GM12878 (cell line): ENCODE data around the gene SFT2D1. TPM values are rescaled to one million over a fixed set of nuclear protein-coding genes. Genes with fewer than 3 reads are reported as not detected.

Source experiments
- ATAC-seq: fragments of 200-7000 bp; cut with Tn5 transposase; 3 replicates; pipeline ENCODE4 v1.9.1; 2020; ENCODE audit warnings: mild to moderate bottlenecking, moderate library complexity
- BruUV-seq: library from RNA; stranded (reverse); fragments of 400-500 nt; replicated peaks from 2 replicates; lab custom pipeline; 2021; lab: Mats Ljungman, UMichigan
- CTCF ChIA-PET: fragments of 300-600 bp; sonication (Branson Sonifier 250); formaldehyde crosslinking; extraction: SDS; loops from one replicate; lab custom pipeline; 2021; ENCODE audit warnings: inconsistent platforms; lab: Yijun Ruan, JAX
- POLR2A ChIA-PET: fragments of 350-600 bp; formaldehyde crosslinking; extraction: SDS; loops from one replicate; lab custom pipeline; 2021; ENCODE audit warnings: inconsistent platforms; lab: Charles Lee
- RAD21 ChIA-PET: fragments of 300-600 bp; sonication (Branson Sonifier 250); formaldehyde crosslinking; loops from one replicate; lab custom pipeline; 2023; ENCODE audit warnings: antibody characterized with exemption; ENCODE audit not compliant: unreplicated experiment; lab: Charles Lee
- SMC1A ChIA-PET: fragments of 300-600 bp; sonication (Branson Sonifier 250); formaldehyde crosslinking; loops from one replicate; lab custom pipeline; 2023; ENCODE audit not compliant: unreplicated experiment, uncharacterized antibody; lab: Charles Lee
- DNase-seq: peaks from one replicate; pipeline ENCODE4 v3.0.0-alpha.2; 2011; ENCODE audit warnings: low read depth, low spot score
- FAIRE-seq: peaks from 3 replicates; lab custom pipeline; 2011; peaks lifted over from hg19 to GRCh38; lab: Jason Lieb, UNC
- H2AFZ ChIP-seq: 2 replicates; pipeline ENCODE4 v1.6.0; 2011; ENCODE audit warnings: low read depth, low read length, control low read depth; ENCODE audit not compliant: control insufficient read depth
- H3K27ac ChIP-seq: 2 replicates; pipeline ENCODE4 v1.5.1; 2011; ENCODE audit warnings: control low read depth; ENCODE audit not compliant: control insufficient read depth, insufficient read depth
- H3K27me3 ChIP-seq, 2 experiments: replicated peaks in 1 of 2; 2 replicates each; pipeline versions ENCODE4 v1.6.0 to v1.6.1; 2011; ENCODE audit warnings: low read length in 1 of 2; ENCODE audit not compliant: control insufficient read depth in 2 of 2, insufficient read depth in 2 of 2
- H3K36me3 ChIP-seq, 2 experiments: 2 replicates each; pipeline ENCODE4 v1.5.1; 2011; ENCODE audit warnings: low read length in 1 of 2; ENCODE audit not compliant: control insufficient read depth in 2 of 2, insufficient read depth in 2 of 2
- H3K4me1 ChIP-seq: 2 replicates; pipeline ENCODE4 v1.6.1; 2011; ENCODE audit warnings: mild to moderate bottlenecking, low read length, moderate library complexity, mixed read lengths; ENCODE audit not compliant: control insufficient read depth, insufficient read depth
- H3K4me2 ChIP-seq: 2 replicates; pipeline ENCODE4 v1.6.0; 2011; ENCODE audit warnings: control low read depth; ENCODE audit not compliant: control insufficient read depth, insufficient read depth
- H3K4me3 ChIP-seq: fragments of 200-600 bp; sonication (generic); 2 replicates; pipeline ENCODE4 v1.5.1; 2016
- H3K79me2 ChIP-seq: 2 replicates; pipeline ENCODE4 v1.6.0; 2011; ENCODE audit warnings: low read length; ENCODE audit not compliant: control insufficient read depth, insufficient read depth
- H3K9ac ChIP-seq: 2 replicates; pipeline ENCODE4 v1.8.0; 2011; ENCODE audit warnings: low read length, control low read depth, mixed read lengths; ENCODE audit not compliant: control insufficient read depth, insufficient read depth
- H3K9me3 ChIP-seq: replicated peaks from 3 replicates; pipeline ENCODE4 v1.5.1; 2011; ENCODE audit warnings: mild to moderate bottlenecking, low read length; ENCODE audit not compliant: control insufficient read depth, insufficient read depth
- H4K20me1 ChIP-seq: 2 replicates; pipeline ENCODE4 v1.6.0; 2011; ENCODE audit not compliant: control insufficient read depth, insufficient read depth
- ASH2L ChIP-seq: fragments of 300-600, 200-600 bp; sonication (generic); IDR thresholded peaks from 2 replicates; pipeline ENCODE4 v1.6.1; 2017; ENCODE audit warnings: low read depth, mild to moderate bottlenecking, borderline replicate concordance
- BCL11A ChIP-seq: IDR thresholded peaks from 2 replicates; pipeline ENCODE4 v1.6.1; 2011; ENCODE audit warnings: low read depth, low read length
- CBX5 ChIP-seq: sonication (generic); IDR thresholded peaks from 2 replicates; pipeline ENCODE4 v1.6.1; 2016; ENCODE audit warnings: low read depth, moderate library complexity, mild to moderate bottlenecking, inconsistent platforms
- CTCF ChIP-seq, 3 experiments: IDR thresholded peaks in 2 of 3; conservative IDR thresholded peaks in 1 of 3; 2 replicates each; pipeline ENCODE4 v1.5.1; 2011; ENCODE audit warnings: low read depth in 3 of 3, low read length in 3 of 3, mild to moderate bottlenecking in 3 of 3, control low read depth in 2 of 3, moderate library complexity in 2 of 3, inconsistent platforms in 1 of 3, mixed read lengths in 1 of 3; ENCODE audit not compliant: control insufficient read depth in 2 of 3, insufficient read depth in 1 of 3; ENCODE audit errors: extremely low read depth in 1 of 3
- EP300 ChIP-seq, 2 experiments: fragments of 150-350 bp in 1 of 2; IDR thresholded peaks; 2 replicates each; pipeline ENCODE4 v1.6.1; 2011 to 2012; ENCODE audit warnings: low read depth in 2 of 2, low read length in 2 of 2, borderline replicate concordance in 1 of 2, improper control_type of control experiment in 1 of 2, inconsistent platforms in 1 of 2; ENCODE audit not compliant: control insufficient read depth in 1 of 2
- EZH2 ChIP-seq: IDR thresholded peaks from 2 replicates; pipeline ENCODE4 v1.6.1; 2012; ENCODE audit warnings: low read depth, mild to moderate bottlenecking, control low read depth, inconsistent platforms, low read length, borderline replicate concordance; ENCODE audit not compliant: control insufficient read depth
- FOXK2 ChIP-seq: fragments of 450-650 bp; IDR thresholded peaks from 2 replicates; pipeline ENCODE4 v1.6.1; 2017; ENCODE audit warnings: mild to moderate bottlenecking, moderate library complexity
- NR2F1 ChIP-seq: fragments of 450-650 bp; conservative IDR thresholded peaks from 2 replicates; pipeline ENCODE4 v1.6.1; 2017; ENCODE audit warnings: mild to moderate bottlenecking
- RFX5 ChIP-seq: IDR thresholded peaks from 2 replicates; pipeline ENCODE4 v1.6.1; 2011; ENCODE audit warnings: low read depth, low read length, improper control_type of control experiment
- STAT1 ChIP-seq: fragments of 450-650 bp; conservative IDR thresholded peaks from 2 replicates; pipeline ENCODE4 v1.6.1; 2014; ENCODE audit warnings: antibody characterized with exemption, mild to moderate bottlenecking
- STAT3 ChIP-seq: IDR thresholded peaks from 2 replicates; pipeline ENCODE4 v1.6.1; 2011; ENCODE audit warnings: low read depth, low read length, improper control_type of control experiment
- TCF7 ChIP-seq: IDR thresholded peaks from 2 replicates; pipeline ENCODE4 v1.6.1; 2014; ENCODE audit warnings: antibody characterized with exemption, borderline replicate concordance
- ZNF207 ChIP-seq: fragments of 450-650 bp; IDR thresholded peaks from 2 replicates; pipeline ENCODE4 v1.6.1; 2014; ENCODE audit warnings: antibody characterized with exemption, mild to moderate bottlenecking, borderline replicate concordance
- ZNF274 ChIP-seq: IDR thresholded peaks from one replicate; pipeline ENCODE4 v1.8.0; 2011; ENCODE audit not compliant: insufficient read length, insufficient read depth
- WGBS: methylation state at CpG from one replicate; pipeline ENCODE4 v1.1.6; 2016; ENCODE audit warnings: low lambda C conversion rate; ENCODE audit not compliant: insufficient replicate concordance, insufficient coverage; ENCODE audit errors: missing lambda C conversion rate; 5-methylcytosine and 5-hydroxymethylcytosine counted together
- in situ Hi-C: fragments of 300-500 bp; cut with MboI; formaldehyde crosslinking; loops from 9 replicates; pipeline ENCODE4 v1.14.3; 2018; ENCODE audit warnings: mixed read lengths
- intact Hi-C: fragments of 100-400 bp; cut with micrococcal nuclease; formaldehyde crosslinking; loops from one replicate; pipeline ENCODE4 v1.14.2; 2022; ENCODE audit not compliant: unreplicated experiment
- polyA plus RNA-seq, 11 experiments: library from polyadenylated mRNA; depleted of rRNA in 4 of 11; unstranded in 6 of 11; stranded (reverse) in 5 of 11; fragments of >200 nt; fragmentation: Nextera tagmentation in 4 of 11; fragmentation: Illumina TruSeq in 1 of 11; extraction: Ambion mirVana in 4 of 11; extraction: Trizol in 1 of 11; gene quantifications; 1 replicate in 1 of 11; 2 replicates in 10 of 11; pipeline versions ENCODE4 v1.2.1 to v1.2.3, GENCODE V29; 2011 to 2016; ENCODE audit warnings: inconsistent platforms in 2 of 11, missing spikeins in 2 of 11, low read depth in 1 of 11
- total RNA-seq, 4 experiments: library from RNA; depleted of rRNA in 3 of 4; stranded (reverse); fragments of >200 nt in 3 of 4; fragmentation: Illumina TruSeq in 1 of 4; extraction: Trizol in 1 of 4; gene quantifications; 2 replicates each; pipeline versions ENCODE4 v1.2.1 to v1.2.3, GENCODE V29; 2013 to 2021

Gene SFT2D1
- total and polyA plus RNA-seq, 10 of the 15 experiments (the other 5 are each of a cell fraction or from before 2014, with no cell fraction given): 69.5 to 281 (median 124) TPM

GRCh38 chr6:166312832-166313231 is 29.5 kb downstream of the SFT2D1 start:
- SMC1A ChIA-PET: interaction anchor here (0.9 to 2.8 kb wide), 23 partner anchors 8 to 99 kb away, joined by 3 to 79 read pairs (median 10); partner anchors contain the start of gene SFT2D1
- Histone ChIP-seq H3K4me3 (no peak overlapping the region), H3K27me3 (no peaks in the 10 kb centered on the region; a peak in 1 of 4 replicates), H3K9me3 (no peaks in the 10 kb centered on the region), H3K79me2 (peaks cover 3% of the 10 kb centered on the region; the same call in 1 of the 2 replicates), H2AFZ (no peak overlapping the region), H3K4me1 (no peaks in the 10 kb centered on the region), H4K20me1 (no peaks in the 10 kb centered on the region), H3K27ac (no peak overlapping the region), H3K9ac (no peak overlapping the region), H3K4me2 (no peak overlapping the region), H3K36me3 (no peaks in the 10 kb centered on the region)
- CTCF ChIA-PET: interaction anchor here (0.9 to 11.5 kb wide), 30 partner anchors 9 to 176 kb away, joined by 3 to 317 read pairs (median 7); partner anchors contain the start of gene SFT2D1
- no peak for FAIRE-seq
- ATAC-seq: no peak
- TF ChIP-seq CBX5: no peak
- BruUV-seq: no TSS peak
- intact Hi-C loops: loop anchor here (1.0 kb wide), 3 partner anchors 37 to 87 kb away; partner anchors contain the start of gene MPC1
- DNase-seq: no peak
- POLR2A ChIA-PET: interaction anchor here (0.9 to 1.7 kb wide), 2 partner anchors 13 to 68 kb away, joined by 7 to 13 read pairs; no protein-coding TSS in a partner anchor
- 100% methylated on average over 1 of the region's 1 CpG for WGBS
- RAD21 ChIA-PET: interaction anchor here (0.6 to 6.7 kb wide), 19 partner anchors 14 to 92 kb away, joined by 3 to 165 read pairs (median 7); partner anchors contain the start of gene SFT2D1
- in situ Hi-C loops: loop anchor here (5.0 kb wide), 1 partner anchor 36 kb away; no protein-coding TSS in a partner anchor

GRCh38 chr6:166310634-166311033 is 31.7 kb downstream of the SFT2D1 start:
- Histone ChIP-seq H3K4me2 (no peak overlapping the region), H3K27ac (no peak overlapping the region), H3K4me3 (no peak overlapping the region), H3K9me3 (no peaks in the 10 kb centered on the region), H3K4me1 (no peaks in the 10 kb centered on the region), H3K27me3 (no peaks in the 10 kb centered on the region; a peak in 1 of 4 replicates), H3K79me2 (peaks cover 5% of the 10 kb centered on the region), H3K9ac (no peak overlapping the region), H3K36me3 (no peaks in the 10 kb centered on the region), H4K20me1 (no peaks in the 10 kb centered on the region), H2AFZ (no peak overlapping the region)
- intact Hi-C loops (no loop called here), in situ Hi-C loops (loop anchor here (5.0 kb wide), 1 partner anchor 33 kb away; no protein-coding TSS in a partner anchor)
- no peak for FAIRE-seq
- ChIA-PET SMC1A (interaction anchor here (1.4 to 4.9 kb wide), 8 partner anchors 14 to 90 kb away, joined by 3 to 49 read pairs (median 17); no protein-coding TSS in a partner anchor), RAD21 (interaction anchor here (0.8 to 6.7 kb wide), 9 partner anchors 8 to 95 kb away, joined by 3 to 165 read pairs (median 9); partner anchors contain the start of gene SFT2D1), POLR2A (interaction anchor here (0.6 to 1.6 kb wide), 5 partner anchors 16 to 88 kb away, joined by 4 to 6 read pairs (median 4); no protein-coding TSS in a partner anchor), CTCF (interaction anchor here (0.9 to 11.5 kb wide), 10 partner anchors 10 to 89 kb away, joined by 3 to 317 read pairs (median 7); no protein-coding TSS in a partner anchor)
- ATAC-seq: no peak
- no TSS peak for BruUV-seq
- 86% methylated on average over 12 of the region's 12 CpGs for WGBS
- no peak for DNase-seq
- TF ChIP-seq NR2F1 (no peak), STAT1 (no peak), STAT3 (no peak), ZNF274 (no peak), CTCF (IDR thresholded peaks at IDR 0.05 in 2 of 3, conservative IDR thresholded peaks at IDR 0.05 in 1 of 3; ENCODE audit: control insufficient read depth in 2 of 3, extremely low read depth in 1 of 3, insufficient read depth in 1 of 3, low read depth in 3 of 3, low read length in 3 of 3) (no peak), BCL11A (no peak), RFX5 (no peak), ASH2L (no peak), EP300 (IDR thresholded peaks at IDR 0.05; ENCODE audit: borderline replicate concordance in 1 of 2, control insufficient read depth in 1 of 2, low read depth in 2 of 2, low read length in 2 of 2) (no peak), ZNF207 (no peak), EZH2 (no peak), FOXK2 (no peak), TCF7 (no peak)
